Transverse colon (tissue), 4 donors: ENCODE measurements around the gene TECPR1. TPM values are rescaled to one million over a fixed set of nuclear protein-coding genes. Genes with fewer than 3 reads are reported as not detected.

Source experiments
- DNase-seq: peaks from one replicate; pipeline ENCODE4 v3.0.0-alpha.2; 2019
- H3K27ac ChIP-seq, 4 donors: fragments of 200-600 bp; sonication (generic); 2 replicates each; pipeline ENCODE4 v1.5.1; 2016 to 2018; ENCODE audit warnings: inconsistent platforms in 4 of 4
- H3K27me3 ChIP-seq: fragments of 200-600 bp; sonication (generic); 2 replicates; pipeline ENCODE4 v1.5.1; 2017; ENCODE audit warnings: inconsistent platforms
- H3K36me3 ChIP-seq, 4 donors: fragments of 200-600 bp; sonication (generic); 2 replicates each; pipeline ENCODE4 v1.5.1; 2017 to 2019; ENCODE audit warnings: inconsistent platforms in 4 of 4
- H3K4me1 ChIP-seq, 4 donors: fragments of 200-600 bp; sonication (generic); 2 replicates each; pipeline ENCODE4 v1.5.1; 2017 to 2020; ENCODE audit warnings: inconsistent platforms in 4 of 4
- H3K4me3 ChIP-seq, 4 donors: fragments of 200-600 bp; sonication (generic); 1 replicate in 1 of 4; 2 replicates in 3 of 4; pipeline versions ENCODE4 v1.5.1 to v1.6.1; 2017 to 2019; ENCODE audit warnings: inconsistent platforms in 4 of 4
- H3K9me3 ChIP-seq, 2 donors: fragments of 200-600 bp; sonication (generic); 2 replicates each; pipeline ENCODE4 v1.5.1; 2017 to 2019; ENCODE audit warnings: inconsistent platforms in 2 of 2
- EP300 ChIP-seq: sonication (generic); formaldehyde crosslinking; IDR thresholded peaks from one replicate; pipeline ENCODE4 v1.6.1; 2017; ENCODE audit warnings: antibody characterized with exemption, low read depth
- POLR2A ChIP-seq: fragments of 450-650 bp; IDR thresholded peaks from one replicate; pipeline ENCODE4 v1.6.1; 2016; ENCODE audit warnings: antibody characterized with exemption, mild to moderate bottlenecking, moderate library complexity
- POLR2AphosphoS5 ChIP-seq, 3 donors: sonication (generic); formaldehyde crosslinking; IDR thresholded peaks; one replicate each; pipeline ENCODE4 v1.6.1; 2016; ENCODE audit warnings: antibody characterized with exemption in 3 of 3
- whole genome bisulfite sequencing, 2 donors: methylation state at CpG; one replicate each; pipeline ENCODE4 v1.1.5; 2018; ENCODE audit warnings: low coverage in 1 of 2; 5-methylcytosine and 5-hydroxymethylcytosine counted together
- in situ Hi-C, 4 donors: fragments of 200-750 bp; cut with MboI; loops; one replicate each; pipeline versions ENCODE4 v1.15.0 to v1.15.1; 2017; ENCODE audit warnings: low sequenced_read_pairs in 3 of 4, low pct_ligation_motif_present in 1 of 4, low pct_unique_long_range_greater_than_20kb in 1 of 4
- intact Hi-C: fragments of 100-400 bp; cut with DNase I; formaldehyde crosslinking; loops from one replicate; pipeline ENCODE4 v1.15.1; 2023; ENCODE audit warnings: low total_unique reads
- total RNA-seq, 4 donors: library from RNA; depleted of rRNA; stranded (reverse); fragments of >200 nt; gene quantifications; one replicate each; pipeline ENCODE4 v1.1.0, GENCODE V29; 2016
- TF ChIP-seq, protein P1 (sequence below), 5 experiments: fragments of 200-600 bp in 3 of 5; fragments of 450-650 bp in 2 of 5; sonication (generic) in 3 of 5; IDR thresholded peaks; 1 replicate in 2 of 5; 2 replicates in 3 of 5; pipeline ENCODE4 v1.5.1; 2016 to 2017; ENCODE audit warnings: antibody characterized with exemption in 5 of 5, inconsistent platforms in 3 of 5, mild to moderate bottlenecking in 2 of 5, moderate library complexity in 1 of 5

The TECPR1 gene
- total RNA-seq, 4 donors from 2014 or later, result 23.1 to 43.0 (median 28.8) TPM

DNA sequence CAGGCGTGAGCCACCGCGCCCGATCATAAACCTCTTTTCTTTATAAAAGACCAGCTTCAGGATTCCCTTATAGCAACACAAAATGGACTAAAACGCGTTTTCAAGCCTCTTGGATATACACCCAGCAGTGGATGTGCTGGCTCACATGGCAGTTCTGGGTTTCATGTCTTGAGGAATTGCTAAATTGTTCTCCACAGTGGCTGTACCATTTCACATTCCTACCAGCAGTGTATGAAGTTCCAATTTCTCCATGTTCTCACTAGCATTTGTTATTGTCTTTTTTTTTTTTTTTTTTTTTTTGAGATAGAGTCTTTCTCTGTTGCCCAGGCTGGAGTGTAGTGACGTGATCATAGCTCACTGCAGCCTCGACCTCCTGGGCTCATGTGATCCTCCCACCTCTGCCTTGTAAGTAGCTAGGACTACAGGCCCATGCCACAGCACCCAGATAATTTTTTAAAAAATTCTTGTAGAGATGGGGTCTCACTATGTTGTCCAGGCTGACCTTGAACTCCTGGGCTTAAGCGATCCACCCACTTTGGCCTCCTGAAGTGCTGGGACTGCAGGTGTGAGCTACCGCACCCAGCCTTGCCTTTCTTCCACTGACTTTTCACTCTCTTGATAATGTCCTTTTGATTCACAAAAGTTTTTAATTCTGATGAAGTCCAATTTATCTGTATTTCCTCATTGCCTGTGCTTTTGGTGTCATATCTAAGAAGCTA lies 17.4 kb downstream of the TECPR1 start:
- 92 to 96% methylated on average over 10 of the region's 10 CpGs for WGBS, 2 donors
- no peak for DNase-seq
- intact Hi-C loops, result no loop called here
- Histone ChIP-seq H3K27me3 (no peaks in the 10 kb centered on the region), H3K4me3 (no peak overlapping the region), H3K27ac (no peak overlapping the region), H3K36me3 (no peaks in the 10 kb centered on the region), H3K4me1 (no peaks in the 10 kb centered on the region), H3K9me3 (no peaks in the 10 kb centered on the region)
- TF ChIP-seq POLR2A (no peak), EP300 (no peak), POLR2AphosphoS5 (IDR thresholded peaks at IDR 0.05) (no peak)
- TF ChIP-seq, protein P1, sequence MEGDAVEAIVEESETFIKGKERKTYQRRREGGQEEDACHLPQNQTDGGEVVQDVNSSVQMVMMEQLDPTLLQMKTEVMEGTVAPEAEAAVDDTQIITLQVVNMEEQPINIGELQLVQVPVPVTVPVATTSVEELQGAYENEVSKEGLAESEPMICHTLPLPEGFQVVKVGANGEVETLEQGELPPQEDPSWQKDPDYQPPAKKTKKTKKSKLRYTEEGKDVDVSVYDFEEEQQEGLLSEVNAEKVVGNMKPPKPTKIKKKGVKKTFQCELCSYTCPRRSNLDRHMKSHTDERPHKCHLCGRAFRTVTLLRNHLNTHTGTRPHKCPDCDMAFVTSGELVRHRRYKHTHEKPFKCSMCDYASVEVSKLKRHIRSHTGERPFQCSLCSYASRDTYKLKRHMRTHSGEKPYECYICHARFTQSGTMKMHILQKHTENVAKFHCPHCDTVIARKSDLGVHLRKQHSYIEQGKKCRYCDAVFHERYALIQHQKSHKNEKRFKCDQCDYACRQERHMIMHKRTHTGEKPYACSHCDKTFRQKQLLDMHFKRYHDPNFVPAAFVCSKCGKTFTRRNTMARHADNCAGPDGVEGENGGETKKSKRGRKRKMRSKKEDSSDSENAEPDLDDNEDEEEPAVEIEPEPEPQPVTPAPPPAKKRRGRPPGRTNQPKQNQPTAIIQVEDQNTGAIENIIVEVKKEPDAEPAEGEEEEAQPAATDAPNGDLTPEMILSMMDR (IDR thresholded peaks at IDR 0.05), result no peak
- in situ Hi-C loops, result no loop called here

DNA sequence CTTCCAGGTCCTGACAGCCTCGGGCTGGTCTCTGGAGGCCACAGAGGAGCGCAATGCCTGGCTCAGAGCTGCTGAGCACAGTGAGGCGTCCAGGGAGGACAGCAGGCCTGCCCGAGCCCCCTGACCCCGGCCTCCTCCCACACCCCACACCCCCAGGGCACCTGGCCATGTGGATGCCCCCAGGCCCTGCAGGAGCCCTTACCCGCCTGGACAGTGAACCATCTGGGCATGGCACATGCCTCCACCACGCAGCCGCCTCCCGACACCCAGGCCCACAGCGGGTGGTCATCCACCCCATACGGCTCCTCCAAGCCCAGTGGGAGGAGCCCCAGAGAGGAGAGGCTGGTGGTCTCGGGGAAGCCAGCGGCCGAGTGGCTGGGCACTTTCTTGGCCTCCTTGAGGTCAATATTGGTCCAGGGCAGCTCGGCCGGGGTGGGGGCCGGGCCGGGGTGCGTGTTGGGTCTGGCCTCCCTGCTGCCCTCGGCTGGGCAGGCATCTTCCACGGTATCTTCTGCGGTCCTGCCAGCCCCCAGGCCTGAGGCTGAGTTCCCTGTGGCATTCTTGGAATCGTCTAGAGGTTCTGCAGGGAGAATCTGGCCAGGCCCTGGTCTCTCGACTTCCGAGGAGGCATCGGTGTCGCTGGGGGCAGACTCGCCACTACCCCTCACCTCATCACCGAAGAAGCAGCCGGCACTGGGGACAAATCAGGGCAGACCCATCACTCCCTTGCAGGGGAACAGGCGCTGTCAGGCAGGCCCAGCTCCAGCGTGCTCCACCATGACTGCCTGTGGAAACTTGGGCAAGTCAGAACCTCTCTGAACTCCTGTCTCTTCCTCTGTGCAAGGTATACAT lies 18.6 kb downstream of the TECPR1 start:
- 94% methylated on average over 32 of the region's 32 CpGs; no CpG with 5 or more reads in 1 of the 2 donors for WGBS, 2 donors
- H3K27me3 ChIP-seq, result no peaks in the 10 kb centered on the region
- in situ Hi-C loops (no loop called here), intact Hi-C loops (no loop called here)
- TF ChIP-seq EP300 (no peak), POLR2A (no peak), POLR2AphosphoS5 (IDR thresholded peaks at IDR 0.05) (no peak)
- TF ChIP-seq, protein P1 (IDR thresholded peaks at IDR 0.05), result no peak
- H3K4me1 ChIP-seq, result no peaks in the 10 kb centered on the region
- H3K9me3 ChIP-seq, result no peaks in the 10 kb centered on the region
- no peaks in the 10 kb centered on the region for H3K36me3 ChIP-seq
- no peak overlapping the region for H3K27ac ChIP-seq
- no peak overlapping the region for H3K4me3 ChIP-seq
- no peak for DNase-seq

DNA sequence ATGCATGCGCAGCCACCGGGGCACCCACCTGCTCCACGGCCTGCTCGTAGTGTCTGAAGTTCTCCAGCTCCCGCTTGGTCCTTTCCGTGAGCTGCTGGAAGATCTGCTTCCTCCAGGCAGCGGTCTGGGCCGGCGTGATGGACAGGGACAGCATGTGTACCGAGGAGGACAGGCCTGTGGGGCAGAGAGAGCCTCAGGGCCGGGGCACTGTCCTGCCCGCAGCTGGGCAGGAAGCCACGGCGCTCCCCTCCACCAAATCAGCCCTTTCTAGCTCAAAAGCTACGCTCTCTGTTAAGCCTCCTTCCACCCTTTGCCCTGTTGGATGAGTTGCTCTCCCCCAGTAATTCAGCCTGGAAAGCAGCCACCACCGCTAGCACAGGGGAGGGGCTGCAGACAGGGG lies 19.2 kb downstream of the TECPR1 start:
- no peaks in the 10 kb centered on the region for H3K36me3 ChIP-seq
- no peak overlapping the region for H3K27ac ChIP-seq
- no peak for TF ChIP-seq POLR2A
- no peak for TF ChIP-seq POLR2AphosphoS5 (IDR thresholded peaks at IDR 0.05)
- TF ChIP-seq, protein P1 (IDR thresholded peaks at IDR 0.05), result no peak
- no peak for TF ChIP-seq EP300
- H3K4me1 ChIP-seq, result no peaks in the 10 kb centered on the region
- WGBS, 2 donors, result 91 to 94% methylated on average over 3 to 16 of the region's 16 CpGs
- DNase-seq, result no peak
- H3K4me3 ChIP-seq, result no peak overlapping the region
- no peaks in the 10 kb centered on the region for H3K27me3 ChIP-seq
- H3K9me3 ChIP-seq, result no peaks in the 10 kb centered on the region
- intact Hi-C loops (no loop called here), in situ Hi-C loops (no loop called here)

DNA sequence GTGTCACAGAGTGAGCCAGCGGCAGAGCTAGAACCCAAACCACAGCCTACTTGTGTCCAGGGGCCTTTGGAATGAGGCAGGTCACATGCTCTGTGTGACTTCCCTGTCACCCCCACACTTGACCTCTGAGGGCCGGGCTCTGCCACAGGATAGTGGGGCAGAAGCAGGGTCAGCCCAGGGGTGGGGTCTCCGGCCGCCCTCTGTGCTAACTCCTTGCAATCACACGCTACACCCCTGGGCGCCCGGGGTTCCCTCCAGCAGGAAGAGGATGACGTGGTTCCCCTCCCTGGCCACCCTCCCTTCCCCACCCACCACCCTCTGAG lies 19.8 kb downstream of the TECPR1 start:
- Histone ChIP-seq H3K4me3 (no peak overlapping the region), H3K27ac (no peak overlapping the region), H3K36me3 (no peaks in the 10 kb centered on the region), H3K4me1 (no peaks in the 10 kb centered on the region), H3K9me3 (no peaks in the 10 kb centered on the region), H3K27me3 (no peaks in the 10 kb centered on the region)
- TF ChIP-seq POLR2A, result no peak
- TF ChIP-seq POLR2AphosphoS5 (IDR thresholded peaks at IDR 0.05), result no peak
- TF ChIP-seq, protein P1 (IDR thresholded peaks at IDR 0.05), result no peak
- no peak for TF ChIP-seq EP300
- in situ Hi-C loops (no loop called here), intact Hi-C loops (no loop called here)
- no peak for DNase-seq
- WGBS, 2 donors, result 96% methylated on average over 8 of the region's 8 CpGs; no CpG with 5 or more reads in 1 of the 2 donors
